Astrocyte (in vitro differentiated cells and primary cell): ENCODE measurements around the gene STAT3. TPM values are rescaled to one million over a fixed set of nuclear protein-coding genes. Genes with fewer than 3 reads are reported as not detected.

Source experiments
- DNase-seq: peaks from one replicate; pipeline ENCODE4 v3.0.0-alpha.2; 2010; ENCODE audit warnings: low read depth
- FAIRE-seq: peaks from 2 replicates; lab custom pipeline; 2011; peaks lifted over from hg19 to GRCh38; lab: Jason Lieb, UNC
- H2AFZ ChIP-seq: 2 replicates; pipeline ENCODE4 v1.6.0; 2012; ENCODE audit warnings: low read depth, low read length, inconsistent platforms
- H3K27ac ChIP-seq: 2 replicates; pipeline ENCODE4 v1.5.1; 2011; ENCODE audit warnings: low read depth, low read length, inconsistent platforms
- H3K27me3 ChIP-seq: 2 replicates; pipeline ENCODE4 v1.6.0; 2011; ENCODE audit warnings: low read length, inconsistent platforms; ENCODE audit not compliant: insufficient read depth
- H3K36me3 ChIP-seq: 2 replicates; pipeline ENCODE4 v1.5.1; 2011; ENCODE audit warnings: low read length, inconsistent platforms; ENCODE audit not compliant: insufficient read depth
- H3K4me1 ChIP-seq: 2 replicates; pipeline ENCODE4 v1.5.1; 2011; ENCODE audit warnings: low read length, inconsistent platforms; ENCODE audit not compliant: insufficient read depth
- H3K4me2 ChIP-seq: 2 replicates; pipeline ENCODE4 v1.6.0; 2012; ENCODE audit warnings: low read length, inconsistent platforms
- H3K4me3 ChIP-seq: 2 replicates; pipeline ENCODE4 v1.5.1; 2011; ENCODE audit warnings: low read depth, mild to moderate bottlenecking, low read length, inconsistent platforms; ENCODE audit not compliant: insufficient read depth
- H3K79me2 ChIP-seq: 2 replicates; pipeline ENCODE4 v1.6.0; 2012; ENCODE audit warnings: mild to moderate bottlenecking, low read length, inconsistent platforms; ENCODE audit not compliant: insufficient read depth
- H3K9ac ChIP-seq: 2 replicates; pipeline ENCODE4 v1.6.0; 2012; ENCODE audit warnings: mild to moderate bottlenecking, low read length, inconsistent platforms
- H3K9me3 ChIP-seq: 2 replicates; pipeline ENCODE4 v1.5.1; 2012; ENCODE audit warnings: low read depth, mild to moderate bottlenecking, low read length, inconsistent platforms; ENCODE audit not compliant: insufficient read depth
- H4K20me1 ChIP-seq: 2 replicates; pipeline ENCODE4 v1.6.0; 2012; ENCODE audit warnings: low read length, inconsistent platforms; ENCODE audit not compliant: insufficient read depth
- H3K27ac Mint-ChIP-seq: one replicate; pipeline ENCODE4 v1.8.0; 2021; ENCODE audit warnings: mild to moderate bottlenecking, mixed read lengths; ENCODE audit not compliant: unreplicated experiment
- H3K27me3 Mint-ChIP-seq: one replicate; pipeline ENCODE4 v1.8.0; 2021; ENCODE audit warnings: low read depth, mixed read lengths; ENCODE audit not compliant: unreplicated experiment
- H3K36me3 Mint-ChIP-seq: one replicate; pipeline ENCODE4 v1.8.0; 2021; ENCODE audit warnings: low read depth, mixed read lengths; ENCODE audit not compliant: unreplicated experiment
- H3K4me1 Mint-ChIP-seq: one replicate; pipeline ENCODE4 v1.8.0; 2021; ENCODE audit warnings: low read depth, mixed read lengths; ENCODE audit not compliant: unreplicated experiment
- H3K4me3 Mint-ChIP-seq: one replicate; pipeline ENCODE4 v1.8.0; 2021; ENCODE audit warnings: mild to moderate bottlenecking, moderate library complexity, mixed read lengths; ENCODE audit not compliant: unreplicated experiment
- H3K9me3 Mint-ChIP-seq: one replicate; pipeline ENCODE4 v1.8.0; 2021; ENCODE audit warnings: mild to moderate bottlenecking, mixed read lengths; ENCODE audit not compliant: unreplicated experiment
- EZH2 ChIP-seq: IDR thresholded peaks from 2 replicates; pipeline ENCODE4 v1.6.1; 2012; ENCODE audit warnings: mild to moderate bottlenecking, low read length, inconsistent platforms; ENCODE audit not compliant: insufficient read depth
- total RNA-seq: library from RNA; stranded (reverse); gene quantifications from 2 replicates; pipeline ENCODE4 v1.2.1, GENCODE V29; 2021
- TF ChIP-seq, protein P1 (sequence below): IDR thresholded peaks from 2 replicates; pipeline ENCODE4 v1.5.1; 2011; ENCODE audit warnings: low read depth, mild to moderate bottlenecking, inconsistent platforms, low read length, moderate library complexity; ENCODE audit not compliant: insufficient read depth

STAT3 gene
- total RNA-seq, 1 donor from 2014 or later = 145 TPM

DNA sequence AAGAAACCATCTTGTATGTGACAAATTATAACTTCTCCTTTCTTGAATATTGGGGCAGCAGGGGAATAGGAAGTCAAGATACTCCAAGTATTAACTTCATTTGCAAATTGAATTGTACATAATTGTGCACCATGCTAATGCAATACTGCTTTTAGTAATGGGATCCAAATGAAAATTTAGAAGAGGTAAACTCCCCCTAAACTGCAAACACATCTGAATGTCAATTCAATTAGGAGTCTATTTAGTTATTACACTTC, 116.5 kb downstream of the STAT3 start:
- TF ChIP-seq EZH2 = no peak
- TF ChIP-seq, protein P1, sequence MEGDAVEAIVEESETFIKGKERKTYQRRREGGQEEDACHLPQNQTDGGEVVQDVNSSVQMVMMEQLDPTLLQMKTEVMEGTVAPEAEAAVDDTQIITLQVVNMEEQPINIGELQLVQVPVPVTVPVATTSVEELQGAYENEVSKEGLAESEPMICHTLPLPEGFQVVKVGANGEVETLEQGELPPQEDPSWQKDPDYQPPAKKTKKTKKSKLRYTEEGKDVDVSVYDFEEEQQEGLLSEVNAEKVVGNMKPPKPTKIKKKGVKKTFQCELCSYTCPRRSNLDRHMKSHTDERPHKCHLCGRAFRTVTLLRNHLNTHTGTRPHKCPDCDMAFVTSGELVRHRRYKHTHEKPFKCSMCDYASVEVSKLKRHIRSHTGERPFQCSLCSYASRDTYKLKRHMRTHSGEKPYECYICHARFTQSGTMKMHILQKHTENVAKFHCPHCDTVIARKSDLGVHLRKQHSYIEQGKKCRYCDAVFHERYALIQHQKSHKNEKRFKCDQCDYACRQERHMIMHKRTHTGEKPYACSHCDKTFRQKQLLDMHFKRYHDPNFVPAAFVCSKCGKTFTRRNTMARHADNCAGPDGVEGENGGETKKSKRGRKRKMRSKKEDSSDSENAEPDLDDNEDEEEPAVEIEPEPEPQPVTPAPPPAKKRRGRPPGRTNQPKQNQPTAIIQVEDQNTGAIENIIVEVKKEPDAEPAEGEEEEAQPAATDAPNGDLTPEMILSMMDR = no peak
- H3K4me3 Mint-ChIP-seq = no peak overlapping the region
- H3K9me3 ChIP-seq = no peaks in the 10 kb centered on the region
- peaks cover 11% of the 10 kb centered on the region for H3K4me1 Mint-ChIP-seq
- no peak overlapping the region for H3K27ac Mint-ChIP-seq
- H3K36me3 Mint-ChIP-seq = no peaks in the 10 kb centered on the region
- H3K9ac ChIP-seq = no peak overlapping the region
- H3K4me2 ChIP-seq = no peak overlapping the region
- H3K4me1 ChIP-seq = peaks cover 16% of the 10 kb centered on the region
- H3K27ac ChIP-seq = no peak overlapping the region
- H4K20me1 ChIP-seq = peaks cover 59% of the 10 kb centered on the region
- no peak overlapping the region for H2AFZ ChIP-seq
- no peak for FAIRE-seq
- H3K27me3 ChIP-seq = no peaks in the 10 kb centered on the region
- no peak overlapping the region for H3K4me3 ChIP-seq
- no peaks in the 10 kb centered on the region for H3K9me3 Mint-ChIP-seq
- H3K27me3 Mint-ChIP-seq = no peaks in the 10 kb centered on the region
- no peak for DNase-seq
- no peaks in the 10 kb centered on the region for H3K36me3 ChIP-seq
- peaks cover 92% of the 10 kb centered on the region for H3K79me2 ChIP-seq

- H3K9me3 Mint-ChIP-seq = no peaks in the 10 kb centered on the region
- peaks cover 12% of the 10 kb centered on the region for H3K4me1 Mint-ChIP-seq
- H3K27ac Mint-ChIP-seq = no peak overlapping the region
- DNase-seq = no peak
- H3K36me3 ChIP-seq = no peaks in the 10 kb centered on the region
- H3K4me3 Mint-ChIP-seq = no peak overlapping the region
- TF ChIP-seq, protein P1 = no peak
- TF ChIP-seq EZH2 = no peak
- H3K27me3 ChIP-seq = no peaks in the 10 kb centered on the region
- no peak overlapping the region for H3K4me2 ChIP-seq
- peaks cover 63% of the 10 kb centered on the region for H4K20me1 ChIP-seq
- no peak overlapping the region for H3K9ac ChIP-seq
- peaks cover 97% of the 10 kb centered on the region for H3K79me2 ChIP-seq
- H2AFZ ChIP-seq = no peak overlapping the region
- H3K4me1 ChIP-seq = peaks cover 16% of the 10 kb centered on the region
- no peak for FAIRE-seq
- H3K4me3 ChIP-seq = no peak overlapping the region
- no peak overlapping the region for H3K27ac ChIP-seq
- no peaks in the 10 kb centered on the region for H3K9me3 ChIP-seq
- no peaks in the 10 kb centered on the region for H3K36me3 Mint-ChIP-seq
- H3K27me3 Mint-ChIP-seq = no peaks in the 10 kb centered on the region
These were observed 117.0 kb downstream of the STAT3 start for GRCh38 chr17:42271006-42271778.

DNA sequence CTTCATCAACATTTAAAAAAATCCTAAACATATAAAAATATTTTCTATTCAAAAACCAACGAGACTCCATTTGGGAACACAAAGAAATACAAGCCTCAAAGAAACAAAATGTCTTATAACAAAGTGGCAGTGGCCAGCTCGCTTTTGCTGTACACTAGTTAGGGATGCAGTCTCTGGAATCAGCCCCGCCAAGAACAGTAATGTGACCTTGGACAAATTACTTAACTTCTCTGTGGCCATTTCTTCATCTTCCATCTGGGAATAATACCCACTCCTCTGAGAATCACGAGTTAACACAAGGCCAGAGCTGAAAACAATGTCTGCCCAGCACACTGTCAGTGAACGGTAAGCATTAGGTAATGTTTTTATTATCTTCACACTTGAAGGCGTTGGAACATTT, 117.6 kb downstream of the STAT3 start:
- TF ChIP-seq, protein P1 = no peak
- no peak for TF ChIP-seq EZH2
- no peak overlapping the region for H3K27ac Mint-ChIP-seq
- no peaks in the 10 kb centered on the region for H3K27me3 Mint-ChIP-seq

More for the DNA sequence above, 117.6 kb downstream of the STAT3 start:
- peaks cover 16% of the 10 kb centered on the region for H3K4me1 ChIP-seq
- H3K36me3 ChIP-seq = no peaks in the 10 kb centered on the region
- peak overlapping the region; percentile 26 for H3K27ac ChIP-seq
- H3K9ac ChIP-seq = no peak overlapping the region
- H3K27me3 ChIP-seq = no peaks in the 10 kb centered on the region
- no peaks in the 10 kb centered on the region for H3K9me3 Mint-ChIP-seq
- no peaks in the 10 kb centered on the region for H3K9me3 ChIP-seq
- no peak for FAIRE-seq
- H3K79me2 ChIP-seq = peaks cover 99% of the 10 kb centered on the region
- peaks cover 12% of the 10 kb centered on the region for H3K4me1 Mint-ChIP-seq
- H3K36me3 Mint-ChIP-seq = no peaks in the 10 kb centered on the region
- H2AFZ ChIP-seq = no peak overlapping the region
- H4K20me1 ChIP-seq = peaks cover 63% of the 10 kb centered on the region
- H3K4me3 Mint-ChIP-seq = no peak overlapping the region
- H3K4me3 ChIP-seq = no peak overlapping the region
- no peak overlapping the region for H3K4me2 ChIP-seq
- no peak for DNase-seq
